Gastrocnemius medialis (tissue), 4 donors: ENCODE results near the gene DCC.

ENCODE experiments used
- POLR2A ChIP-seq, 2 donors: fragments of 450-650 bp; IDR thresholded peaks; one replicate each; pipeline ENCODE4 v1.6.1; 2017; ENCODE audit warnings: antibody characterized with exemption in 2 of 2, mild to moderate bottlenecking in 2 of 2, moderate library complexity in 2 of 2
- TF ChIP-seq, protein P1 (sequence below), 5 experiments: fragments of 450-650 bp in 3 of 5; fragments of 200-600 bp in 2 of 5; sonication (generic) in 2 of 5; IDR thresholded peaks in 4 of 5; conservative IDR thresholded peaks in 1 of 5; 1 replicate in 4 of 5; 2 replicates in 1 of 5; pipeline ENCODE4 v1.5.1; 2016 to 2019; ENCODE audit warnings: antibody characterized with exemption in 5 of 5, mild to moderate bottlenecking in 3 of 5, moderate library complexity in 3 of 5

DNA sequence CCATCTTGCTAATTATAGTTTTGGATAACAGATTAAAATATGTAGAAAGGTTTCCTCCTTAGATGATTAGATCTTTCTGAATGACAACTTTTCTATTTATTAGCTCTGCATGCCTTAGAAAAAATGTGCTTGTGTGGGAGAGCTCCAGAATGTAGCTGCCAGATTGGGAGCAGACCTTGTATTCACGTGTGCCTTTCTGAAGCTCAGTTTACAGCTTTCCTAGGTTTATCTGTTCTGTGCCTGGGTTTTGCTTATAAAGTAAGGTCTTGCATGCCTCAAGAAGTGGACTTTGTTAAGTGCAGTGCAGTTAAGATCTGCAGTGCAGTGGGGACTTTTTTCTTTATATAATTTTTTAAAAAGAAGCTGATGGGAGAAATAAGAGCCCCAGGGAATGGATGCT lies 179.0 kb downstream of the DCC start:
- TF ChIP-seq, protein P1, sequence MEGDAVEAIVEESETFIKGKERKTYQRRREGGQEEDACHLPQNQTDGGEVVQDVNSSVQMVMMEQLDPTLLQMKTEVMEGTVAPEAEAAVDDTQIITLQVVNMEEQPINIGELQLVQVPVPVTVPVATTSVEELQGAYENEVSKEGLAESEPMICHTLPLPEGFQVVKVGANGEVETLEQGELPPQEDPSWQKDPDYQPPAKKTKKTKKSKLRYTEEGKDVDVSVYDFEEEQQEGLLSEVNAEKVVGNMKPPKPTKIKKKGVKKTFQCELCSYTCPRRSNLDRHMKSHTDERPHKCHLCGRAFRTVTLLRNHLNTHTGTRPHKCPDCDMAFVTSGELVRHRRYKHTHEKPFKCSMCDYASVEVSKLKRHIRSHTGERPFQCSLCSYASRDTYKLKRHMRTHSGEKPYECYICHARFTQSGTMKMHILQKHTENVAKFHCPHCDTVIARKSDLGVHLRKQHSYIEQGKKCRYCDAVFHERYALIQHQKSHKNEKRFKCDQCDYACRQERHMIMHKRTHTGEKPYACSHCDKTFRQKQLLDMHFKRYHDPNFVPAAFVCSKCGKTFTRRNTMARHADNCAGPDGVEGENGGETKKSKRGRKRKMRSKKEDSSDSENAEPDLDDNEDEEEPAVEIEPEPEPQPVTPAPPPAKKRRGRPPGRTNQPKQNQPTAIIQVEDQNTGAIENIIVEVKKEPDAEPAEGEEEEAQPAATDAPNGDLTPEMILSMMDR (IDR thresholded peaks at IDR 0.05 in 4 of 5, conservative IDR thresholded peaks at IDR 0.05 in 1 of 5): no peak
- TF ChIP-seq POLR2A (IDR thresholded peaks at IDR 0.05): no peak
